Ovary (tissue), 9 donors: Measurements from ENCODE around the gene ZNF397. TPM values are rescaled to one million over a fixed set of nuclear protein-coding genes. Genes with fewer than 3 reads are reported as not detected.
"Not testable (repeated sequence)": the region's sequence is repeated elsewhere in the genome, so short reads cannot be mapped to it uniquely, and the experiment has no call there.

ENCODE experiments used
- DNase-seq, 5 donors: peaks; one replicate each; pipeline ENCODE4 v3.0.0-alpha.2; 2019 to 2020
- H3K27ac ChIP-seq, 2 donors: fragments of 200-600 bp; one replicate each; pipeline versions ENCODE4 v1.5.1 to v1.8.0; 2019 to 2022
- H3K27me3 ChIP-seq: fragments of 200-600 bp; one replicate; pipeline ENCODE4 v1.8.0; 2022
- H3K36me3 ChIP-seq: fragments of 200-600 bp; sonication (generic); one replicate; pipeline ENCODE4 v1.5.1; 2019
- H3K4me1 ChIP-seq: one replicate; pipeline ENCODE4 v1.8.1; 2013; ENCODE audit warnings: mild to moderate bottlenecking, moderate library complexity; ENCODE audit not compliant: insufficient read depth
- H3K4me3 ChIP-seq: fragments of 200-600 bp; sonication (generic); one replicate; pipeline ENCODE4 v1.5.1; 2017
- H3K9me3 ChIP-seq, 2 donors: fragments of 200-600 bp in 1 of 2; sonication (generic) in 1 of 2; one replicate each; pipeline versions ENCODE4 v1.5.1 to v1.8.1; 2013 to 2019; ENCODE audit warnings: mild to moderate bottlenecking in 1 of 2, moderate library complexity in 1 of 2
- EP300 ChIP-seq: sonication (generic); formaldehyde crosslinking; IDR thresholded peaks from one replicate; pipeline ENCODE4 v1.6.1; 2017; ENCODE audit warnings: antibody characterized with exemption
- POLR2A ChIP-seq: fragments of 450-650 bp; IDR thresholded peaks from one replicate; pipeline ENCODE4 v1.6.1; 2017; ENCODE audit warnings: antibody characterized with exemption, mild to moderate bottlenecking, moderate library complexity
- WGBS, 3 donors: extraction: QIAGEN DNeasy Blood & Tissue Kit in 1 of 3; methylation state at CpG; one replicate each; pipeline versions ENCODE4 v1.1.5 to v1.1.7; 2013 to 2017; 5-methylcytosine and 5-hydroxymethylcytosine counted together
- intact Hi-C, 4 donors: fragments of 100-400 bp; cut with DNase I; formaldehyde crosslinking; loops; one replicate each; pipeline versions ENCODE4 v1.11.0 to v1.15.1; 2022 to 2023
- polyA plus RNA-seq, 2 donors: library from polyadenylated mRNA; stranded (reverse); fragments of 200-250 nt in 1 of 2; fragments of 350-450 nt in 1 of 2; fragmentation: Illumina TruSeq in 1 of 2; extraction: RNeasy Lipid Tissue Mini Kit (QIAGEN cat#74804) in 1 of 2; gene quantifications; one replicate each; pipeline ENCODE4 v1.2.3, GENCODE V29; 2013 to 2014
- total RNA-seq, 7 donors: library from RNA; depleted of rRNA in 2 of 7; stranded (reverse); fragments of >200 nt in 2 of 7; fragmentation: NEBNext Ultra II Directional in 3 of 7; extraction: Animal tissue kit (Norgen Biotek cat#: 25700) in 3 of 7; gene quantifications; one replicate each; pipeline versions ENCODE4 v1.1.0 to v1.2.4, GENCODE V29; 2016 to 2023
- TF ChIP-seq, protein P1 (sequence below), 3 donors: fragments of 450-650 bp in 2 of 3; fragments of 200-600 bp in 1 of 3; IDR thresholded peaks; one replicate each; pipeline versions ENCODE4 v1.5.1 to v1.8.0; 2016 to 2022; ENCODE audit warnings: antibody characterized with exemption in 3 of 3, mild to moderate bottlenecking in 1 of 3
- donor health status: DM: no; HTN: no; CAD: no; lungs with moderate emphysema.
- donor health status: DM: no; HTN: no; CAD: no.
- donor health status: Bipolar disorder and iron deficiency.
- donor health status: DM: yes; HTN: yes; CAD: no.
- donor health status: DM: no; HTN: no; CAD: no.
- donor health status: DM: yes; HTN: yes; CAD: no.

Gene ZNF397
- total and polyA plus RNA-seq, 9 donors, result 15.7 to 35.8 (median 27.7) TPM

- intact Hi-C loops, result no loop called here
- no peak for DNase-seq
- 52 to 60% (median 58%) methylated on average over 2 of the region's 2 CpGs for WGBS, 3 donors
Measured at GRCh38 chr18:35197296-35197695, 43.5 kb upstream of the ZNF397 start.

DNA sequence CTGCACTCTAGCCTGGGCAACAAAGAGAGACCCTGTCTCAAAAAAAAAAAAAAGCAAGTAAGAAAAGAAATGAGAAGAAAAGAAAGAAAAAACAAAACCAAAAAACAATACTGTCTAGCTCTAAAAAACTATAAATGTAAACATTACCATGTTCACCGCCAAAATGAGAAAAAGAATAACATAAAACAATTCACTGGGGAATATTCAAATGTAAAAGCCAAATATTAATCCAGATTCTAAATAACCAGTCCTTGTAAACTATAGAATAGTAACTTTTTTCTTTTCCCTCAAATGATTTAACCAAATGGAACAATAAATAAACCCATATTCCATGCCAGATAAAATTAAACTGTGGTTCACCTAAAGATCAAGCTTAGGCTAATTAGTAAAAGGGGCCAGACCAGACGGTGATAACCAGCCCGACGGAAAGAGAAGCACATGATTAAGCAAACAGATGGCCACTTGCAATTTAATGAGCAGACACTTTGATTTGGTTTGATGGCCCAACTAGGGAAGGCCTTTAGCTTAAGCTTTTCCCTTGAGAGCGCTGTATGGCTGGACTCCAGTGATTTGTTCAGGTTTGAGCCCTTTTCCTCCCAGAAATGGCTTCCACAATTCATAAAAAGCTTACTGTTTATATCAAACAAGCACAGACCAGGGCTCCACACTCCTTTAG, 39.4 kb upstream of the ZNF397 start:
- H3K36me3 ChIP-seq, result no peaks in the 10 kb centered on the region
- H3K27me3 ChIP-seq, result no peaks in the 10 kb centered on the region
- no peak overlapping the region for H3K4me3 ChIP-seq
- H3K27ac ChIP-seq, result no peak overlapping the region
- no peaks in the 10 kb centered on the region for H3K4me1 ChIP-seq
- no peak for TF ChIP-seq POLR2A
- TF ChIP-seq EP300, result no peak
- TF ChIP-seq, protein P1, sequence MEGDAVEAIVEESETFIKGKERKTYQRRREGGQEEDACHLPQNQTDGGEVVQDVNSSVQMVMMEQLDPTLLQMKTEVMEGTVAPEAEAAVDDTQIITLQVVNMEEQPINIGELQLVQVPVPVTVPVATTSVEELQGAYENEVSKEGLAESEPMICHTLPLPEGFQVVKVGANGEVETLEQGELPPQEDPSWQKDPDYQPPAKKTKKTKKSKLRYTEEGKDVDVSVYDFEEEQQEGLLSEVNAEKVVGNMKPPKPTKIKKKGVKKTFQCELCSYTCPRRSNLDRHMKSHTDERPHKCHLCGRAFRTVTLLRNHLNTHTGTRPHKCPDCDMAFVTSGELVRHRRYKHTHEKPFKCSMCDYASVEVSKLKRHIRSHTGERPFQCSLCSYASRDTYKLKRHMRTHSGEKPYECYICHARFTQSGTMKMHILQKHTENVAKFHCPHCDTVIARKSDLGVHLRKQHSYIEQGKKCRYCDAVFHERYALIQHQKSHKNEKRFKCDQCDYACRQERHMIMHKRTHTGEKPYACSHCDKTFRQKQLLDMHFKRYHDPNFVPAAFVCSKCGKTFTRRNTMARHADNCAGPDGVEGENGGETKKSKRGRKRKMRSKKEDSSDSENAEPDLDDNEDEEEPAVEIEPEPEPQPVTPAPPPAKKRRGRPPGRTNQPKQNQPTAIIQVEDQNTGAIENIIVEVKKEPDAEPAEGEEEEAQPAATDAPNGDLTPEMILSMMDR (IDR thresholded peaks at IDR 0.05), result no peak
- WGBS, 3 donors, result 62 to 68% (median 67%) methylated on average over 5 of the region's 5 CpGs
- no peaks in the 10 kb centered on the region for H3K9me3 ChIP-seq
- no peak for DNase-seq
- intact Hi-C loops, result no loop called here

More at GRCh38 chr18:35197296-35197695, 43.5 kb upstream of the ZNF397 start:
- no peaks in the 10 kb centered on the region for H3K27me3 ChIP-seq
- H3K27ac ChIP-seq, result no peak overlapping the region
- H3K36me3 ChIP-seq, result no peaks in the 10 kb centered on the region
- no peaks in the 10 kb centered on the region for H3K4me1 ChIP-seq
- no peak for TF ChIP-seq EP300
- TF ChIP-seq, protein P1 (IDR thresholded peaks at IDR 0.05), result no peak
- TF ChIP-seq POLR2A, result no peak
- H3K9me3 ChIP-seq, result no peaks in the 10 kb centered on the region
- no peak overlapping the region for H3K4me3 ChIP-seq

DNA sequence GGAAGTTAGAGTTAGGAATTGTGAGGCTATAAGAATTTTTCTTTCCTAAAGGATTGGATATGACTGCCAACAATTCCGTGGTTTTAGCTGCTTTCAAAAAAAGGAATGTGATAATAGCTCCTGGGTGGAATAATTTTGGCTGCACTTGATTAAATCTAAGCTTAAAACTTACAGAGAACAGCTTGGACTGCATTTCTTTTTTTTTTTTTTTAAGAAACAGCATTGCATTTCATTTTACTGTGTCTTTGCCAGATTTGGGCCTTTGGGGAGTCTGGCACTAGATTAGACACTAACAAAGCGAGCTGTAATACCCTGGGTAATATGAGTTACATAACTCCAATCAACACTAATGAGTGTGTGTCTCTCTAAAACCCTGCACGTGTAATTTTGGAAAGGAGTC, 37.8 kb upstream of the ZNF397 start:
- Histone ChIP-seq H3K4me3 (no peak overlapping the region), H3K27me3 (no peaks in the 10 kb centered on the region), H3K27ac (no peak overlapping the region), H3K9me3 (no peaks in the 10 kb centered on the region), H3K36me3 (no peaks in the 10 kb centered on the region), H3K4me1 (no peaks in the 10 kb centered on the region)
- DNase-seq, result no peak
- intact Hi-C loops, result no loop called here
- TF ChIP-seq POLR2A, result no peak
- TF ChIP-seq, protein P1 (IDR thresholded peaks at IDR 0.05), result no peak
- no peak for TF ChIP-seq EP300
- WGBS, 3 donors, result 3 to 8% (median 8%) methylated on average over 3 of the region's 3 CpGs

DNA sequence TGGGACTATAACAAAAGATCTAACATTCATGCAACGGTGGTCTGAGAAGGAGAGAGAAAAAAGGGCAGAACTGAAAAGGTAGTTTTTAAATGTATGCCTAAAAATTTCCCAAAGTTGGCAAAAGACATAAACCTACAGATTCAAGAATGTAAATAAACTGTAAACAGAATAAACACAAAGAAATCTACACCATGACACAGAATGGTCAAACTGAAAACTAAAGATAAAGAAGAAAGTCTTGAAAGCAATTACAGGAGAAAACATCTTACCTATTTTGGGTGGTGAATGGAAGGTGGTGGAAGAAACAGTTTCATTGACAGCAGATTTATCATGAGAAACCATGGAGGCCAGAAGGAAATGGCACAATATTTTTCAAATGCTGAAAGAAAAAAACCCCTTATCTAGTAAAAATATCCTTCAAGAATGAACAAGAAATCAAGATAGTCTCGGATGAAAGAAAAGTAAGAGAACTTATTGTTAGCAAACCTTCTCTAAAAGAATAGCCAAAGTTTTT, 35.6 kb upstream of the ZNF397 start:
- H3K36me3 ChIP-seq, result no peaks in the 10 kb centered on the region
- intact Hi-C loops, result no loop called here
- TF ChIP-seq, protein P1 (IDR thresholded peaks at IDR 0.05), result no peak
- no peak for TF ChIP-seq POLR2A
- TF ChIP-seq EP300, result no peak

GRCh38 chr18:35205746-35206458, 34.9 kb upstream of the ZNF397 start:
- H3K4me1 ChIP-seq, intact Hi-C loops, H3K4me3 ChIP-seq, H3K9me3 ChIP-seq, DNase-seq, H3K27ac ChIP-seq, H3K27me3 ChIP-seq, H3K36me3 ChIP-seq: not testable (repeated sequence)
- 91 to 94% (median 94%) methylated on average over 23 to 28 of the region's 30 CpGs for WGBS, 3 donors

More for the DNA sequence above, 35.6 kb upstream of the ZNF397 start:
- H3K4me1 ChIP-seq, result no peaks in the 10 kb centered on the region
- no peaks in the 10 kb centered on the region for H3K9me3 ChIP-seq
- 63 to 91% (median 66%) methylated on average over 2 of the region's 2 CpGs for whole genome bisulfite sequencing, 3 donors
- H3K27me3 ChIP-seq, result no peaks in the 10 kb centered on the region
- no peak for DNase-seq
- no peak overlapping the region for H3K27ac ChIP-seq
- no peak overlapping the region for H3K4me3 ChIP-seq
